GM10248 (cell line): ENCODE results near the gene GRIK2.

Experiments used
- CTCF ChIA-PET: fragments of 300-600 bp; sonication (Branson Sonifier 250); formaldehyde crosslinking; extraction: SDS; loops from one replicate; lab custom pipeline; 2021; ENCODE audit warnings: antibody characterized with exemption; lab: Yijun Ruan, JAX
- POLR2A ChIA-PET: fragments of 350-650 bp; sonication (Branson Sonifier 250); formaldehyde crosslinking; extraction: SDS; loops from one replicate; lab custom pipeline; 2020; ENCODE audit warnings: antibody characterized with exemption; lab: Yijun Ruan, JAX
- DNase-seq: peaks from one replicate; pipeline ENCODE4 v3.0.0; 2012; ENCODE audit errors: extremely low spot score
- TF ChIP-seq, protein P1 (sequence below): IDR thresholded peaks from 2 replicates; pipeline ENCODE4 v1.5.1; 2012; ENCODE audit warnings: mild to moderate bottlenecking, low read depth; ENCODE audit errors: extremely low read depth, missing control alignments, control extremely low read depth

GRIK2 gene

DNA sequence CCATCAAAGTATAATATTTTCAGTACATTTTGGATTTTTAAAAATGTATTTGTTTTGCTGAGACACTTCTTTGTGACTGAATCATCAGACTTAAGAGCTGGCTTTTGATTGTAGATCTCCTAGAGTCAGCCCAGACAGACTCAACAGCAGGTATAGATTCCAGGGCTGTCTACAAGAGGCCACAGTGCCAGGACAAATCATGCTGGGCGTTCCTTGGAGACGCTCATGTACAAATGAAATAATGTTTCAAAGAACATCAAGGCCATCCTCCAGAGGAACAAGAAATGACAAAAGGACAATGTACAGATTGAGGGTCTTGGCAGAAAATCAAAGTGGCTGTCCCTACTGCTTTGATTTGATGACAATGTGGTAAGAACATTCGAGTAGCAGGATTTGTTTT, 369.3 kb downstream of the GRIK2 start:
- POLR2A ChIA-PET: no interaction called here
- TF ChIP-seq, protein P1, sequence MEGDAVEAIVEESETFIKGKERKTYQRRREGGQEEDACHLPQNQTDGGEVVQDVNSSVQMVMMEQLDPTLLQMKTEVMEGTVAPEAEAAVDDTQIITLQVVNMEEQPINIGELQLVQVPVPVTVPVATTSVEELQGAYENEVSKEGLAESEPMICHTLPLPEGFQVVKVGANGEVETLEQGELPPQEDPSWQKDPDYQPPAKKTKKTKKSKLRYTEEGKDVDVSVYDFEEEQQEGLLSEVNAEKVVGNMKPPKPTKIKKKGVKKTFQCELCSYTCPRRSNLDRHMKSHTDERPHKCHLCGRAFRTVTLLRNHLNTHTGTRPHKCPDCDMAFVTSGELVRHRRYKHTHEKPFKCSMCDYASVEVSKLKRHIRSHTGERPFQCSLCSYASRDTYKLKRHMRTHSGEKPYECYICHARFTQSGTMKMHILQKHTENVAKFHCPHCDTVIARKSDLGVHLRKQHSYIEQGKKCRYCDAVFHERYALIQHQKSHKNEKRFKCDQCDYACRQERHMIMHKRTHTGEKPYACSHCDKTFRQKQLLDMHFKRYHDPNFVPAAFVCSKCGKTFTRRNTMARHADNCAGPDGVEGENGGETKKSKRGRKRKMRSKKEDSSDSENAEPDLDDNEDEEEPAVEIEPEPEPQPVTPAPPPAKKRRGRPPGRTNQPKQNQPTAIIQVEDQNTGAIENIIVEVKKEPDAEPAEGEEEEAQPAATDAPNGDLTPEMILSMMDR: no peak
- no peak for DNase-seq
- CTCF ChIA-PET: no interaction called here

DNA sequence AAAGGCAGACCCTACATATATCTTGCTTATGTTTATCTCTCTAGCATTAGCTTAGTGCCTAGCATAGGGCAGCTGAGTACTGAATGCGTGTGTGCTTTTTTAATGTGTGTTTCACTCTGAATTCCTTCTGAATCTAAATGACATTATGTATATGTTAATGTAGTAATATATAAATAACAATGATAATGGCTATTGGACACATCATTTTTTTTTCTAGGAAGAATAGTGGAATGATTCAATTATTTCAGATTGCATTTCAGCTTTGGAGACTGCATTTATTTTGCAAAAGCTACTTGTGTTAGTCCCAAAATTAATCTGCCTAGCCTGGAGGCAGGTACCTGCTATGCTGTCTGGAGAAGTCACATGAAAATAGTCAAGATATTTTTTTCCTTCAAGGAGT, 371.8 kb downstream of the GRIK2 start:
- TF ChIP-seq, protein P1: no peak
- DNase-seq: no peak
- ChIA-PET CTCF (no interaction called here), POLR2A (no interaction called here)

DNA sequence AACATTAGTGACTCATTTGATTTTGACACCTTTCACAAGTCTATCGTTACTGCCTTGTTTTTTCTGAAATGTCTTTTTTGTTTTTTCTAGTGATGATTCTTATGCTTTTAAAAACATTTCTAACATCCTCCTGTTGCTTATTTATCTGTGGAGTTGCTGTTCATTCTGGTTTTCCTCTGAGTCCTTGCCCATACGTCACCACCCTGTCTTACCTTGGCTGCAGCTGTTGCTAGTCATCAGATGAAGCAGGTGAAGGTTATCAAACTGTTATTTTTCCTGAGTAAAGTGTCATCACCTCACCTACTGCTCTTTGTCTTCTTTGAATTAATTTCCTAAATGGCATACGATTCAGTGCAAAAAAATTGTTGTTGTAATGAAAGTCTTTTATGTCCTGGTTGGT, 376.6 kb downstream of the GRIK2 start:
- ChIA-PET CTCF (no interaction called here), POLR2A (no interaction called here)
- no peak for DNase-seq
- TF ChIP-seq, protein P1: no peak

DNA sequence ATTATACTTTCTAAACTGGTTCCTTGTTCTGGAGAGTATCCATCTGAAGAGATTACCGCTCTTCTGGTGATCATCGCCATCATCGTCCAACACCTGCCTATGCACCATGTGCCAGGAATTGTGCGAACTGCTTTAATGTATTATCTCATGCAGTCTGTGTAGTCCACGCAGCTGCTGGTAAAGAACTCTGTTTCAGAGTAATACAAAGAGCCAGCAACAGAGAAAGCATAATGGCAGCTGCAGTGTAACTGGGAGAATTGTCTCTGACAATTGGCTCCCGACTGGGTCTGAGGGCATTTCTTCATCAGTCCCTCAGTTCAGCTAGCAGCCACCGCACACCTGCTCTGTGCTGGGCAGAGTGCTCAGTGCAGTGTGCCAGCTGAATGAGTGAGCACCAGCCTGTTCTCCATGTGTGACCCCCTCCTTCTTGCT, 383.4 kb downstream of the GRIK2 start:
- TF ChIP-seq, protein P1: no peak
- POLR2A ChIA-PET: no interaction called here
- CTCF ChIA-PET: no interaction called here
- no peak for DNase-seq

DNA sequence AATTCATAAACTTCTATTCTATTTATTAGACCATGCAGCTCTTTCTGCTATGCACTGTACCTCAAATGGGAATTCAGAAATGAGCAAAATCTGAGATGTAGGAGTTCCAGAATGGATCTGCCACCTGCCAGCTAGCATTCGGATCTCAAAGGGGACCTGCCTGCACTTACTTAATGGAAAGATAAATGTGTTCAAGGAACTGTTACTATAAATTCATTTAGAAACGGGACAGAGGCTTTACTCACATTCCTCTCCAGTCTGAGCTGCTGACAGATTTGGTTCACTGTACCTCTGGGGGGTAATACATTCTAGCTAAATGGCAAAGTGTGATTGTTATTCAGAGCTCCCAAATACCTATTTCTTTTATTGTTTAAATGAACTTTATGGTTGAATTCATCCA, 384.1 kb downstream of the GRIK2 start:
- ChIA-PET CTCF (no interaction called here), POLR2A (no interaction called here)
- no peak for DNase-seq
- TF ChIP-seq, protein P1: no peak

DNA sequence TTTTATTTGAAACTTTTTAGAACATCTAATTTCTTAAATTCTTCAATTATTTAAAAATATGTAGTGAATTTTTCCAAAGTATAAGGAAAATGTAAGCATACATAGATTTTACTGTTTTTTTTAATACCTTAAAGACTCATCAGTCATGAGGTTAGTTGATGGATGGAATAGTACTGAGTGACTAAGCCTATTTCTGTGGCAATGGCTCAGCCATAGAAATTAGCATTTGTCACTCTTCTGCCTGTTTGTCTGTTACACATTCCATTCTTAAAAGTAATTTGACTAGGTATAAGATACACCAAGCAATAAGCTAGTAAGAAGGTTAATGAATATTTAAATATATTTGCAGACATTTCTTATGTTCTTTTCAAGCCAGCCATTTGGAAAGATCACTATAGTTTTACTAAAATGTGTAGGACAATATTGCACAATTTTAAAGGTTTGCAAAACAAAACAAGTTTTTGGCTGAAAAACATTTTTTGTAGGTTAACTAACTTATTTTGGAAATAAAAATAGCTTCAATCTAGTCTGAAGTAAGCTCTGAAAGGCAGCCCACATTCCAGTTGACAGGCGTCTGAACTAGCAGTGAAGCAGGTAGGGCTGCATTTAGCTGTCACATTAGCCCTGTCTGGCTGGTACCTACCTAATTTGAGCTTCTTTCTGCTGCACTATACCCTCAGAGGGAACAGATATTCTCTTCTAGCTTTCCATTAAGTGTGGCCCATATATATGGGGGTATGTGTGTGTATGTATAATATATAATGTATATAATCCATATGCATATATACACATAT, 385.7 kb downstream of the GRIK2 start:
- no peak for DNase-seq
- ChIA-PET CTCF (interaction anchor here (1.4 kb wide), 1 partner anchor 13 kb away, joined by 3 read pairs; no protein-coding TSS in a partner anchor), POLR2A (no interaction called here)
- TF ChIP-seq, protein P1: no peak

DNA sequence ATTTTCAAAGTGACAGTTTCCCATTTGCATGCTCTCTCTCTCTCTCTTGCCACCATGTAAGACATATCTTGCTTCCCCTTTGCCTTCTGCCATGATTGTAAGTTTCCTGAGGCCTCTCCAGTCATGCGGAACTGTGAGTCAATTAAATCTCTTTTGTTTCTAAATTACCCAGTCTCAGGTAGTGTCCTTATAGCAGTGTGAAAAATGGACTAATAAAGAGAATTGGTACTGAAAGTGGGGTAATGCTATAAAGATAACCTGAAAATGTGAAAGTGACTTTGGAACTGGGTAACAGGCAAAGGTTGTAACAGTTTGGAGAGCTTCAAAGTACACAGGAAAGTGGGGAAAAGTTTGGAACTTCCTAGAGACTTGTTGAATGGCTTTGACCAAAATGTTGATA, 389.8 kb downstream of the GRIK2 start:
- CTCF ChIA-PET: no interaction called here
- DNase-seq: no peak
- TF ChIP-seq, protein P1: no peak
- POLR2A ChIA-PET: no interaction called here
